ENCODE data around the gene LRRC56.

DNA sequence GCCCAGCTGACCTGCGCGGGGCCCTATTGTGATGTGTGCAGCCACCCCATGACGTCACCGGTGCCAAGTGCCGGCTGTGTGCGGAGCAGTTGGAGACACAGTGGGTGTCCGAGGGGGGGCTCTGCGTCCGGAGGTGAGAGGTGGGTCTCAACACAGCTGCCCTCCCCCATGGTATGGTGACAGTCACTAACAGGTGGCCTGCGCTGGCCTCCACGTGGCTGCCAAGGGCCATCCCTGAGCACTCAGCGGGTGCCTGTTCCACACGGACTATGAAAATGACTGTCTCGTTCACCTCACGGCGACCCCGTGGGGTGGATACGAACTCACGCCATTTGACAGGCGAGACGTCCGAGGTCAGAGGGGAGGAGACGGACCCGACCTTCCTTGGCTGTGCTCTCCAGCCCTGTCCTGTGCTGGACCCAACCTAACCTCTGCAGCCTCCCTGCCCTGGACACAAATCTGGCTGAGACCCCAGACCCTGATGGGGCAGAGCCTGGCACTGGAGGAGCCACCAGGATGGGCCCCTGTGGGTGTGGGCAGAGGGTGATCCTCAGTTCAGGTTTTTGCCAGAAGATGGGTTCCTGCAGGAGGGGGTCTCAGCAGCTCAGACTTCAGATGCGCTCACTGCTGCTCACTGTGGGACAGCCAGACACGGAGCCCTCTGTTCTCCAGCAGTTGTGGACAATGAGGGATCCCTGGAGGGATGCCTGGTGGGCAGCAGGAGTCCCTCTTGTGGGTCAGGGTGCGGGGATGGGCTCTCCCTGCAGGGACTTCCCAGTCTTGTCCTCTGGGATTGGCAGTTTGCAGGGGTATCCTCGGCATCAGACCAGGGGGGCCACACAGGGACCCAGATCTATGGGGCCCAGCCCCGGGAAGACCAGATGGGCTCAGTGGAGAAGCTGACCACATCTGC lies 8.3 kb upstream of the LRRC56 start:
- TF ChIP-seq CTCF (IDR thresholded peaks at IDR 0.05) (no peak), POLR2A (IDR thresholded peaks at IDR 0.05) (no peak)

Data from heart left ventricle (tissue), 13 donors.